ENCODE measurements around the gene ELMO1. TPM values are rescaled to one million over a fixed set of nuclear protein-coding genes. Genes with fewer than 3 reads are reported as not detected.
A peak's percentile ranks its signal among the peaks of the same experiment; 100 is the strongest.

Gene ELMO1
- total and polyA plus RNA-seq, 2 experiments from 2014 or later, result 9.6 to 10.8 TPM

DNA sequence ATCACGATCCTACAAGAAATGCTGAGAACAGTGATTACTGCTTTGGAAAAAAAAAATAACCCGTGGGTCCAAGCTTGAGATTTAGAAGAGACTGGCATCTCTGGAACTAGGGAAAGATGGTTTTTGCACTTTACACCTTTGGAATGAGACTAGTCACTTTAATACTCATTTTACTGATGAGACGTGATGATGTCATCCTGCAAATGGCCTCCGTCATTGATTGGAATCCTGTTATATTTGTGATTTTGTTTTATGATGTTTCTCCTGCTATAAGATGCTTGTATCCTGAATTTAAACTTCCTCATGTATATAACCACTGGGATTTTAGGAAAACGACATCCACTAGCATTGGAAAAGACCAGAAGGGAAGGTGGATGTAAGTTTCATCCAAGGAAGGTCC is 363.1 kb downstream of the ELMO1 start:
- Histone ChIP-seq H3K4me3 (no peak overlapping the region), H3K4me1 (ENCODE audit: low read depth) (peaks cover 19% of the 10 kb centered on the region)
- TF ChIP-seq, protein P1, sequence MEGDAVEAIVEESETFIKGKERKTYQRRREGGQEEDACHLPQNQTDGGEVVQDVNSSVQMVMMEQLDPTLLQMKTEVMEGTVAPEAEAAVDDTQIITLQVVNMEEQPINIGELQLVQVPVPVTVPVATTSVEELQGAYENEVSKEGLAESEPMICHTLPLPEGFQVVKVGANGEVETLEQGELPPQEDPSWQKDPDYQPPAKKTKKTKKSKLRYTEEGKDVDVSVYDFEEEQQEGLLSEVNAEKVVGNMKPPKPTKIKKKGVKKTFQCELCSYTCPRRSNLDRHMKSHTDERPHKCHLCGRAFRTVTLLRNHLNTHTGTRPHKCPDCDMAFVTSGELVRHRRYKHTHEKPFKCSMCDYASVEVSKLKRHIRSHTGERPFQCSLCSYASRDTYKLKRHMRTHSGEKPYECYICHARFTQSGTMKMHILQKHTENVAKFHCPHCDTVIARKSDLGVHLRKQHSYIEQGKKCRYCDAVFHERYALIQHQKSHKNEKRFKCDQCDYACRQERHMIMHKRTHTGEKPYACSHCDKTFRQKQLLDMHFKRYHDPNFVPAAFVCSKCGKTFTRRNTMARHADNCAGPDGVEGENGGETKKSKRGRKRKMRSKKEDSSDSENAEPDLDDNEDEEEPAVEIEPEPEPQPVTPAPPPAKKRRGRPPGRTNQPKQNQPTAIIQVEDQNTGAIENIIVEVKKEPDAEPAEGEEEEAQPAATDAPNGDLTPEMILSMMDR (IDR thresholded peaks at IDR 0.05; ENCODE audit: low read depth, low read length), result no peak

DNA sequence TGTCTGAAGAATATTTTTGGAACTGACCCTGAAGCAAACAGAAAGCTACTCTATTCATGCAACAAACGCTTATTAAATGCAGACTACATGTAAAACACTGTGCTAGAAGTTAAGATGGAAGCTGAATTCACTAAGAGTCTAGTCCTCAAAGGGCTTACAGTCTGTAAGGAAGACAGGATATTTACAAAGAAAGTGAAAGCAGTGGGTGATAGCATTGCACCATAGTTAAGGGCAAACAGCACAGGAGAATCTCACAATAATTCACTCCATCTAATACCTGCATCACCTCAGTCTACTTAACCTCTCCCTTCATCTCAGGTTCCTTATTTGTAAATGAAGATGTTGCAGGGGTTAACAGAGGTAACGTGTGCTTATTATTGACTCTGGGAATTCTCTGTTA is 364.4 kb downstream of the ELMO1 start:
- no peaks in the 10 kb centered on the region for H3K9me3 ChIP-seq (ENCODE audit: low read depth)
- no peak for DNase-seq (ENCODE audit: low read depth in 1 of 2, low spot score in 1 of 2)
- H3K27me3 ChIP-seq, result no peaks in the 10 kb centered on the region
- TF ChIP-seq, protein P1 (IDR thresholded peaks at IDR 0.05; ENCODE audit: low read depth, low read length), result no peak
- H3K36me3 ChIP-seq, result no peaks in the 10 kb centered on the region
- no peak overlapping the region for H3K4me3 ChIP-seq
- H3K4me1 ChIP-seq (ENCODE audit: low read depth), result peaks cover 19% of the 10 kb centered on the region
- H3K27ac ChIP-seq, result no peak overlapping the region

More for the DNA sequence above, 363.1 kb downstream of the ELMO1 start:
- Histone ChIP-seq H3K9me3 (ENCODE audit: low read depth) (no peaks in the 10 kb centered on the region), H3K36me3 (no peaks in the 10 kb centered on the region), H3K27me3 (no peaks in the 10 kb centered on the region), H3K27ac (no peak overlapping the region)
- no peak for DNase-seq (ENCODE audit: low read depth in 1 of 2, low spot score in 1 of 2)

DNA sequence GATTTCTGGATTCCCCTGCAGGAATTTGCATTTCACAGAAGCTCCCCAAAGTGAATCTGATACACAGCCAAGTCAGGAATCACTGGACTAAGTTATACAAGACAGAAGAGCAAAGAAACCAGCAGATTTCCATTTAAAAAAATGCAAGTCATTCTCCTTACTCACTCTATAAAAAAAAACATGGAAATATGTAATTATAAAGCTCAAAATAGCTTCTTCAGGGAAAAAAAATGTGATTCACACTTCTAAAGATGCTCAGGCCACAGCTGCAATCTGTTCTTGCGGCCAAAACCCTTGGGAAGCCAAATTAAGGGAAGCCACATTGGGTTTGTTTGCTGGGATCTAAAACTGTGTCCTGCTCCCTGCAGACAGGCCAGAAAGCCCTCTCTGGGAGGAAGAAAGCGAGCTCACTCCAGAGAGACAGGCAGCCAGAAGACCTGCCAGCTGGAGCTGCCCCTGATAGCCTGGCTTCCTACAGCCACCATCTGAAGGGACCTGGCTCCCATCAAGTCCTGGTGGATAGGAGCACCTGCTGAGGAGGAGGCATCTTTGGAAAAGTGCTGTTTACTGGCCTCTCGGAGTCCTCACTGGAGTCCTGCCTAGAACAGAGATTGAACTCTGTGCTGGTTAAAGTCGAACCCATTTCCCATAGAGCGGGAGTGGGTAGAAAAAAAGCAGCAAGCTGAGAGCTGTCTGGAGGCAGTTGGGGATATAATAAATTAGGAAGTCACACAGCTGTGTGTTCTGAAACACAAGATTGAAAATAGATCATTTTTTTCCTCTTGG is 365.2 kb downstream of the ELMO1 start:
- Histone ChIP-seq H3K27me3 (no peaks in the 10 kb centered on the region), H3K9me3 (ENCODE audit: low read depth) (no peaks in the 10 kb centered on the region), H3K4me1 (ENCODE audit: low read depth) (peaks cover 12% of the 10 kb centered on the region), H3K4me3 (no peak overlapping the region), H3K36me3 (no peaks in the 10 kb centered on the region), H3K27ac (no peak overlapping the region)
- peak in 1 of 2 donors; percentile 51 for DNase-seq (ENCODE audit: low read depth in 1 of 2, low spot score in 1 of 2)
- TF ChIP-seq, protein P1 (IDR thresholded peaks at IDR 0.05; ENCODE audit: low read depth, low read length), result no peak

DNA sequence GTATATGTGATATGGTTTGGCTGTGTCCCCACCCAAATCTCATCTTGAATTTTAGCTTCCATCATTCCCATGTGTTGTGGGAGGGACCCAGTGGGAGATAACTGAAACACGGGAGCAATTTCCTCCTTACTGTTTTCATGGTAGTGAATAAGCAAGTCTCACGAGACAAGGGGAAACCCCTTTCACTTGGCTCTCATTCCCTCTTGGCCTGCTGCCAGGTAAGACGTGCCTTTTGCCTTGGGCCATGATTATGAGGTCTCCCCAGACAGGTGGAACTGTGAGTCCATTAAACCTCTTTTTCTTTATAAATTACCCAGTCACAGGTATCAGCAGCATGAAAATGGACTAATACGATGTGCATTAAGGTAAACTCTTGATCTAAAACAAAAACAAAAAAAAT is 367.2 kb downstream of the ELMO1 start:
- Histone ChIP-seq H3K4me1 (ENCODE audit: low read depth) (no peaks in the 10 kb centered on the region), H3K27ac (no peak overlapping the region), H3K4me3 (no peak overlapping the region), H3K36me3 (no peaks in the 10 kb centered on the region), H3K27me3 (no peaks in the 10 kb centered on the region), H3K9me3 (ENCODE audit: low read depth) (no peaks in the 10 kb centered on the region)
- TF ChIP-seq, protein P1 (IDR thresholded peaks at IDR 0.05; ENCODE audit: low read depth, low read length), result no peak
- DNase-seq (ENCODE audit: low read depth in 1 of 2, low spot score in 1 of 2), result peak; percentile 13 to 25

DNA sequence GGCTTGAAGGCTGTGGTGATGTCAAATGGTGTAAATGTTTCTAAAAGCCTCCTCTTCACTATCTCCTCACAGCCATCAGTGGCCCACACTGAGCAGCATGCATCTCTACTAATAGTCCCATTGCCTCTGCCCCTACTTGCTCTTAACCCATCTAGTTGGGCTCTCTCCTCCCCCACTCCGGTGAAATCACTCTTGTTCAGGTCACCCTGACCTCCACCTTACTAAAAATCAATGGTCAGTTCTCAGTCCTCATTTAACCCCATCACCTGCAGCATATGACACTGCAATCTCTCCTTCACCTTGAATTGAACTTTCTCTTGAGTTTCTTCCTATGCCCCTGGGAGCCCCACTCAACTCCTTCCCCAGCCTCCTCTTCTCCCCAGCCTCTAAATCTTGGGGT is 369.2 kb downstream of the ELMO1 start:
- no peaks in the 10 kb centered on the region for H3K4me1 ChIP-seq (ENCODE audit: low read depth)
- no peaks in the 10 kb centered on the region for H3K27me3 ChIP-seq
- DNase-seq (ENCODE audit: low read depth in 1 of 2, low spot score in 1 of 2), result no peak
- H3K27ac ChIP-seq, result no peak overlapping the region
- H3K36me3 ChIP-seq, result no peaks in the 10 kb centered on the region
- no peaks in the 10 kb centered on the region for H3K9me3 ChIP-seq (ENCODE audit: low read depth)
- TF ChIP-seq, protein P1 (IDR thresholded peaks at IDR 0.05; ENCODE audit: low read depth, low read length), result no peak
- no peak overlapping the region for H3K4me3 ChIP-seq
